Astrocyte of the cerebellum (primary cell): ENCODE measurements around the gene MYL3.

Source experiments
- DNase-seq: peaks from one replicate; pipeline ENCODE4 v3.0.0-alpha.2; 2011; ENCODE audit warnings: low read depth
- H3K4me3 ChIP-seq: 2 replicates; pipeline ENCODE4 v1.5.1; 2011; ENCODE audit warnings: mild to moderate bottlenecking, low read depth, low read length, moderate library complexity
- in situ Hi-C: cut with HindIII; loops from 2 replicates; pipeline ENCODE4 v1.10.0; 2017; ENCODE audit warnings: low sequenced_read_pairs
- TF ChIP-seq, protein P1 (sequence below): IDR thresholded peaks from 2 replicates; pipeline ENCODE4 v1.5.1; 2012; ENCODE audit warnings: low read length, low read depth, moderate library complexity, mild to moderate bottlenecking; ENCODE audit errors: missing control alignments

MYL3 gene

DNA sequence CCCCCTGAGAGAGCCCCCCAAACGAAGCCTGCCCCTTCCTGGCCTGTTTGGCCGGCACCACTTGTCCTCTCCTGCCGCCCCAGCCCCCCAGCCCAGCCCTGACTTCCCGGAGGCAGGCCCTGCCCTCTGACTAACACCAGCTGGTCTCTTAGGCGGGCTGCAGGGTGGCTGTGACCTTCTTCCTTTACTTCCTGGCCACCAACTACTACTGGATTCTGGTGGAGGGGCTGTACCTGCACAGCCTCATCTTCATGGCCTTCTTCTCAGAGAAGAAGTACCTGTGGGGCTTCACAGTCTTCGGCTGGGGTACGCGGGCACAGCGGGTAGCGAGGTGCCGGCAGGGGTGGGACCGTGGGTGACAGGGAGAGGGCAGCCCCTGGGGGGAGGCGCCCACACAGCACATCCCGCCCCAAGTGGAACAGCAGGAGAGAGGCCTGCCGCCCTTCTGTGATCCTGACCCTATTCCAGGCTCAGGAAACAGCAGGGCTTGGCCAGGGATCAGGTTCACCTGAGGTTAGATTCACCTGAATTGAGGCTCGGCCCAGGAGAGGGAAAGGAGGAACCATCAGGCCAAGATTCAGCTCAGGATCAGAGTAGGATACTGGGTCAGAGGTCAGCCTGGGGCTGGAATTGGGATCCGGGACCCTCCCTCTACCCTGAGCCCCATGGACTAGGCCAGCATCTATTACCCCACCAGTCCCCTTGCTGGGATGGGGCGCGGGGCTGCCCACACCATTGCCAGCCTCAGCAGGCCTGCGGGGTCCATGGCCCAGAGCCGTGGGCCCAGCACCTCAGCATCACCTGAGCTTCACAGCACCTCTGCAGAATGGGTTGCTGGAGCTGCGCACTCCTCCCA, 36.1 kb upstream of the MYL3 start:
- DNase-seq: no peak
- no peak overlapping the region for H3K4me3 ChIP-seq
- in situ Hi-C loops: no loop called here
- TF ChIP-seq, protein P1, sequence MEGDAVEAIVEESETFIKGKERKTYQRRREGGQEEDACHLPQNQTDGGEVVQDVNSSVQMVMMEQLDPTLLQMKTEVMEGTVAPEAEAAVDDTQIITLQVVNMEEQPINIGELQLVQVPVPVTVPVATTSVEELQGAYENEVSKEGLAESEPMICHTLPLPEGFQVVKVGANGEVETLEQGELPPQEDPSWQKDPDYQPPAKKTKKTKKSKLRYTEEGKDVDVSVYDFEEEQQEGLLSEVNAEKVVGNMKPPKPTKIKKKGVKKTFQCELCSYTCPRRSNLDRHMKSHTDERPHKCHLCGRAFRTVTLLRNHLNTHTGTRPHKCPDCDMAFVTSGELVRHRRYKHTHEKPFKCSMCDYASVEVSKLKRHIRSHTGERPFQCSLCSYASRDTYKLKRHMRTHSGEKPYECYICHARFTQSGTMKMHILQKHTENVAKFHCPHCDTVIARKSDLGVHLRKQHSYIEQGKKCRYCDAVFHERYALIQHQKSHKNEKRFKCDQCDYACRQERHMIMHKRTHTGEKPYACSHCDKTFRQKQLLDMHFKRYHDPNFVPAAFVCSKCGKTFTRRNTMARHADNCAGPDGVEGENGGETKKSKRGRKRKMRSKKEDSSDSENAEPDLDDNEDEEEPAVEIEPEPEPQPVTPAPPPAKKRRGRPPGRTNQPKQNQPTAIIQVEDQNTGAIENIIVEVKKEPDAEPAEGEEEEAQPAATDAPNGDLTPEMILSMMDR: no peak

DNA sequence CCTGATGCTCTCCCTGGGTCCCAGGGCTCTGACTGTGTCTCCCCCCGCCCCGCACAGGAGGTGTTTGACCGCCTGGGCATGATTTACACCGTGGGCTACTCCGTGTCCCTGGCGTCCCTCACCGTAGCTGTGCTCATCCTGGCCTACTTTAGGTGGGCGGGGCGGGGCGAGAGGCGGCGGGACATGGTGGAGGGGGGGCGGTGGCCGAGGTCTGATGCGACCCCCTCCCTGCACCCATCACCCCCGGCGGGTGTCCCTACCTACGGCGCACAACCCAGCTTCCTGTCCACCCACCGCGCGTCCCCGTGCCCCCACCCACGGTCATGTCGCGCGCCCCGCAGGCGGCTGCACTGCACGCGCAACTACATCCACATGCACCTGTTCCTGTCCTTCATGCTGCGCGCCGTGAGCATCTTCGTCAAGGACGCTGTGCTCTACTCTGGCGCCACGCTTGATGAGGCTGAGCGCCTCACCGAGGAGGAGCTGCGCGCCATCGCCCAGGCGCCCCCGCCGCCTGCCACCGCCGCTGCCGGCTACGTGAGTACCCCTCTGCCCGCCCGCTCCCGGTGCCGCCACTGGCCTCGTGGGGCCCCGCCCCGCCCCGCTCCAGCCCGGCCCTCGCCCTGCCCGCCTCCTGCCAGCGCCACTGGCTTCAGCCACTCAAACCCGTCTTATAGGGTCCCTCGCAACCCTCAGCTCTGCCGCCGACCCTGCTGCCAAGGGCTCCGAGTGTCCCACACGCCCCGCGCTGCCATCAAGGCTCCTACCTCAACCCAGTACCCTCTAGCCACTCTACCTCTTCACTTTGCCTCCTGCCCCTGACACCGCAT, 35.3 kb upstream of the MYL3 start:
- no peak for DNase-seq
- H3K4me3 ChIP-seq: no peak overlapping the region
- TF ChIP-seq, protein P1: no peak
- in situ Hi-C loops: no loop called here

DNA sequence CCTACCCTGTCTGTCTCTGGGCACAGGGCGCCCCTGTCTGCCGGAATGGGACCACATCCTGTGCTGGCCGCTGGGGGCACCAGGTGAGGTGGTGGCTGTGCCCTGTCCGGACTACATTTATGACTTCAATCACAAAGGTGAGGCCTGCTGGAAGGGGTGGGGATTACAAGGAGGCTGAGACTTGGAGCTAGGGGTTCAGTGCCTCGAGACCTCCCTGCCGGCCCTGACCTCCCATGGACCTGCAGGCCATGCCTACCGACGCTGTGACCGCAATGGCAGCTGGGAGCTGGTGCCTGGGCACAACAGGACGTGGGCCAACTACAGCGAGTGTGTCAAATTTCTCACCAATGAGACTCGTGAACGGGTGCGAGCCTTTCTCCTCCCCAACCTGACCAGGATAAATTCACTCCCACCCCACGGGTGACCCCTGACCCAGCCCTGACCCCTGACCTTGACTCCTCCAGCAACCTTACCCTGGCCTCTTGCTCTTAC, 34.6 kb upstream of the MYL3 start:
- no peak overlapping the region for H3K4me3 ChIP-seq
- no peak for DNase-seq
- in situ Hi-C loops: no loop called here
- TF ChIP-seq, protein P1: no peak

DNA sequence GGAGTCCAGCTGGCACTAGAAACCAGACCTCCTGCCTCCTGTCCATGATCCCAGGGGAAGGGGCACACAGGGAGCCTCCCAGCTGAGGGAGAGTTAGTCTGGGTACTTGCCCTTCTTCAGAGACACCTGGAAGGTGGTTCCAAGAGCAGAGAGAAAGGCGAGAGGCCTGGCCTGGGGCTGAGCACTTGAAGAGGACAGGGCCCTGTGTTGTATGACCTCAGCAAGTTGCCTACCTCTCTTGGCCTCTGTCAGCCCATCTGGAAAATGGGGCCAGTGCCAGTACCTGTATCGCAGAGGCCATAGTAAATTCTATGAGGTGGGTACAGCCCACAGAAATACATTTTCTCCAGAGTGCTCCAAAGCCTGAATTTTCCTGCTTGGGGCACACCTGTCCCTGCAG, 33.8 kb upstream of the MYL3 start:
- H3K4me3 ChIP-seq: no peak overlapping the region
- TF ChIP-seq, protein P1: no peak
- DNase-seq: no peak
- in situ Hi-C loops: no loop called here

DNA sequence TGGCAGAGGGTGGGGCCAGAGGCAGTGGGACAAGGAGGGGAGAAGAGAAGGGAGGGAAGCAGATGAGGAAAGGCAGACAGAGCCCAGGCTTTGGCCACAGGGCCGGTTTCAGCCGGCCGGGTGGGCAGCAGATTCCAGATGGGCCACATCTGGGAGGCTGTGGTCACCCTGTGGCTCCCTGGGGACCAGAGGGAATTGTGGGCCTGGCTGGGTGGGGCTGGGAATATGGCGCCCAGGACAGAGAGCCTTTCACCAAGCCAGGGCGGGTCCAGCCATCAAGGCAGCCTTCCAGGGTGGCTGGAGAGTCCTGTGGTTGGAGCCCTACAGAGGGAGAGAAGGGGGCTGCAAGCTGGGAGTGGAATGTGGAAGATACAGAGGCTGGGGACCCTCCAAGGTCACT, 33.1 kb upstream of the MYL3 start:
- DNase-seq: no peak

DNA sequence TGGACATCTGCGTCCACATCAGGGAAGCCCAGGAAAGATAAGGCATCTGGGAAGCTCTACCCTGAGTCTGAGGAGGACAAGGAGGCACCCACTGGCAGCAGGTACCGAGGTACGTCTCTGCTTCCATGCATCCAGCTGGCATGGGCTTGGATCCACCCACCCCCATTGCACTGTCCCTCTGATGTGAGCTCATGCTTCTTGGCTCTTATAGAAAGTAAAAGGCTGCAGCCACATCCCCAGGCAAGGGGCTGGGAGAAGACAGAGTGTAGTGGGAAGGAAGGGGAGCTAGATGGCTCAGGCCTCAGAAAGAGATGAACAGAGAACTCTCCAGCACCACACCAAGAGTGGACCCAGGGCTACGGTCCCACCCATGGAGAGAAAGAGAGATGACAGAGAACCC, 32.5 kb upstream of the MYL3 start:
- no peak for DNase-seq
- TF ChIP-seq, protein P1: no peak
- in situ Hi-C loops: no loop called here

More for the DNA sequence above, 33.1 kb upstream of the MYL3 start:
- TF ChIP-seq, protein P1: no peak
- no peak overlapping the region for H3K4me3 ChIP-seq
- in situ Hi-C loops: no loop called here

More for the DNA sequence above, 32.5 kb upstream of the MYL3 start:
- no peak overlapping the region for H3K4me3 ChIP-seq
